HG03571 (cell line): ENCODE measurements around the gene NHSL1.

ENCODE experiments used
- ATAC-seq: cut with Tn5 transposase; IDR thresholded peaks from one replicate; pipeline ENCODE4 v1.9.1; 2021; ENCODE audit not compliant: unreplicated experiment

The NHSL1 gene

DNA sequence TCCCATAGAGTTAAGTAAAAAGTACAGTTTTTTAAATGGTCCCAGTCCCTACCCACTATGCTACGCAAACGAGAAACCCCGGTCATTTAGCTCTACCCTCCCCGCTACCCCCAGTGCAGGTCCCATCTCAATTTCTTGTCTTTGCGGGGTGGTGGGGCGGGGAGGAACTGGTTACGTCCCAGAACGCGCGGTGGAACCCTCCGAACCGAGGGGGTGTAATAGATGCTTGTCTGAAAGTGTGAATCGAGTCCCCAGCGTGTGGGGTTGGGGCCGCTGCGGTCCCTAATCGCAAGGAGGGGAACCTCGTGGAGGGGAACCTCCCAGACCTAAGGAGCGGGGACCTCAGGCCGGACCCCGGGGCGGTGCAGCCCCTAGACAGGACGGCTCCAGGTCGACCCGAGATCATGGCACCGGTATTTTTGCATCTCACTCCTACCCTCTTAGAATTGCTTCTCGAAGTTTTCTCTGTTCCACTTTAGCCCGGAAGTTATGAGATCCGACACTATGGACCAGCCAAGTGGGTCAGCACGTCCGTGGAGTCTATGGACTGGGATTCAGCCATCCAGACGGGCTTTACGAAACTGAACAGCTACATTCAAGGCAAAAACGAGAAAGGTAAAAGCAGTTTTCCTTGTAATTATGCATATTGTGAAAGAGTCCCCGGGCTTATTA lies 94.5 kb downstream of the NHSL1 start:
- no peak for ATAC-seq

DNA sequence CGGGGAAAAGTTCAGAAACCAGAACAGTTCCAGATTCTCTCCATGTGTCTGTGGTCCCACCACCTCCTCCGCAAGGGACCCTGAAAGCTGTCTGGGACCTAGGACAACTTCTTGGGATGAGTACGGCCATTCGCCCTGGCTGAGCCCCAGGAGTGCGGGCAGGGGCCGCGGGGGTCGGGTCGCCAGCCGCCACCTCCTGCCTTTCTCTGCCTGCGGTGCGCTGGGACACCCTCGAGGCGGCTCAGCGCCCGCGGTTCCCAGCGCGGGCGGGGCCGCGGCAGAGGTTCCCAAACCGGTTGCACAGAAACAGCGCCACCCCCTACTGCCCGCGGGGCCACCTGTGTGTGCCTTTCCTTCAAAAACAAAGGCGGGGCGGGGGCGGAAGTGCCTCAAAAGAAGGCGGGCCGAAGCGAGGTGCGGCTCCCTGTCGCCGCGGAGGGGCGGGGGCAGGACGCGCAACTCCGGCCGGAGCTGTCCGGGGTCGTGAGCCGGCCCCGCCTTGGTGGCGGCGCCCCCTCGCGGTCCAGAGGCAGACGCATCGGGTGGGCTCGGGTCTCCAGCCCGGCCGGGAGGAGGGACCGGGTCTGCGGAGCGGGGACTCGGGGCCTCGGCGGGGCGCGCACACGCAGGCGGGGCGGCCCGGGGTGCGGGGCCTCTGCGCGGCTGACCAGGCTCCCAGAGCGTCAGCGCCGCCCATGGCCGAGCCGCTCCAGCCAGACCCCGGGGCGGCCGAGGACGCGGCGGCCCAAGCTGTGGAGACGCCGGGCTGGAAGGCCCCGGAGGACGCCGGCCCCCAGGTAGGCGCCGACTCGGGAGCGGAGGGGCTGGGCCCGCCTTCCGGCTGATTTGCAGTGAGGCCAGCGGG lies 95.3 kb downstream of the NHSL1 start, which contains the start of gene HEBP2:
TSS of gene HEBP2 (plus strand) at position 423 of the 865 bp plus-strand sequence. CDS start at position 696, 273 bp downstream.
- ATAC-seq, result peak; percentile 91

DNA sequence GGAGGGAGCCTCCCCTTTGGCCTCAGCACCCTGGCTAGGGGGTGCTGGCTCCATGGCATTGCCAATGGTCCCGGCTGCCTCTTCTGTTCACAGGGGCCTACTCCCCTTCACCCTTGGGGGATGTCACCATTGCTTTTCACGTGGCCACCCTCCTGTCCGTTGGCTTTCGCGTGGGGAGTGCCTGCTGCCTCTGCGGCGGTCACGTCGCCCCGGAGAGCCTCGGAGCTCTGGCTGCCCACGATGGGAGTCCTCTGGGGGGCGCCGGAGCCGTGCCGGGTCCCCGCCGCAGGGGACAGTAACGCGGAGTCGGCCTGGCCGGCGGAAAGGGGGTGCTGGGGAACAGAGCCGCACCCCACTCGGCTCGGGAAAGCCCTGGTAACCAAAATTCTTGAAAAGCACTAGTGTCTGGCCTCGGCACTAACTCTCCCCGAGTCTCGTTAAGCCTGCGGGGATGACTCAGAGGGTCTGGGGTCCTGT lies 95.9 kb downstream of the NHSL1 start:
- peak; percentile 7 for ATAC-seq

DNA sequence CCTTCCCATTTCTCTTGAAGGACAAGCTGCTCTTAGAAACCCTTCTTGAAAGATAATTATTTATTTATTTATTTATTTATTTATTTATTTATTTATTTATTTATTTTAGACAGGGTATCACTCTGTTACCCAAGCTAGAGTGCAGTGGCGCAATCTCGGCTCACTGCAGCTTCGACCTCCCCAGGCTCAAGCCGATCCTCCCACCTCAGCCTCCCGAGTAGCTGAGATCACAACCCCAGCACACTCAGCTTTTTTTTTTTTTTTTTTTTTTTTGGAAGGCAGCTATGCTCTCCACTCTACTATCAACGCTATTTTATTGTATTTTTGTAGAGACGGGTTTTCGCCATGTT lies 96.5 kb downstream of the NHSL1 start:
- no peak for ATAC-seq

DNA sequence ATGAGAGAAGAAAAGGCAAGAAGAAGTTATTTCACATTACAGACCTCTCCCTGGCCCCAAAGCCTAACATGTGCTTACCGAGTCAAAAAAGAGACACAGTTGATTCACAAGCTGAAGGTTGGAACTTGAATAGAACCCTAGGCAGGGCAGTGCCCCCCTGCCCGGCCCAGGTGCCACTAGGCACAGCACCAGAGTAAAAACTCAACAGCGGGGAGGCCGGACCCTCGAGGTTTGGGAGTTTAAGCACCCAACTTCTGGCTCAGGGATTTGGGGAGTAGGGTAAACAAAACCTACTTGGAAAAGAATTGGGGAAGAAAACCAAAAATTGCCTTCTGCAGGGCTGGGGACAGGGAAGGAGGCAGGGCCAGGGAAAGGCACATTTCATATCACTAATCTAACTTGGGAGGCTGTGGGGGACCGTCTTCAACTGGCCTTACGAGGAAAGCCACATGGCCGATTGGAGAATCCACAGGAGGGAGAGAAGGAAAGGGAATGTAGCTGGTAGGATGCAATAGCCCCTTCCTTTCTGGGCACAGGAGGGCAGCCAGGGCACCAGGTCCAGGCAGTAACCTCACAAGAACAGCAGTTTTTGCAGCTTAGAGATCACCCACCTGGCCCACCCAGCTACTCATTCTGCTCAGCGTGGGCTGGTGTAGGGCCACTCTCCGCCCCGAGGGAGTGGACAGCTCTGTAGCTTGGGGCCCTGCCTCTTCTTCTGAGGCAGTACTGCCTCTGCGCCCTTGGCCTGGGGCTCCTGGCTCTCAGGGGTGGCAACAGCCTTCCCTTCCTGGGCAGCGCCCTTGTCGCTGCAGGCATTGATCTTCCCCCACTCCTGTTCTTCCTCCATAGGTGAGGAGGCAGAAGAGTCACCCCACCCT lies 97.1 kb downstream of the NHSL1 start:
- no peak for ATAC-seq

DNA sequence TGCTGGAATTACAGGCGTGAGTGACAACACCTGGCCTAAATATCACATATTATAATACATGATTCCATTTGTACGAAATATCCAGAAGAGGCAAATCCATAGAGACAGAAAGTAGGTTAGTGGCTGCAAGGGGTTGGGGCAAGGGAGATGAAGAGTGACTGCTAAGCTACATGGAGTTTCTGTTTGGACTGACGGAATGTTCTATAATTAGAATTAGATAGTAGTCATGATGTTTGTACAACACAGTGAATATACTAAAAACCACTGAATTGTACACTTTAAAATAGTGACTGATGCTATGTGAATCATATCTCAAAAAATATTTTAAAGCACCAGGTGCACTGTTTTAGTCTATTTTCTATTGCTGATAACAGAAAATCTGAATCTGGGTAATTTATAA lies 99.0 kb downstream of the NHSL1 start:
- no peak for ATAC-seq

DNA sequence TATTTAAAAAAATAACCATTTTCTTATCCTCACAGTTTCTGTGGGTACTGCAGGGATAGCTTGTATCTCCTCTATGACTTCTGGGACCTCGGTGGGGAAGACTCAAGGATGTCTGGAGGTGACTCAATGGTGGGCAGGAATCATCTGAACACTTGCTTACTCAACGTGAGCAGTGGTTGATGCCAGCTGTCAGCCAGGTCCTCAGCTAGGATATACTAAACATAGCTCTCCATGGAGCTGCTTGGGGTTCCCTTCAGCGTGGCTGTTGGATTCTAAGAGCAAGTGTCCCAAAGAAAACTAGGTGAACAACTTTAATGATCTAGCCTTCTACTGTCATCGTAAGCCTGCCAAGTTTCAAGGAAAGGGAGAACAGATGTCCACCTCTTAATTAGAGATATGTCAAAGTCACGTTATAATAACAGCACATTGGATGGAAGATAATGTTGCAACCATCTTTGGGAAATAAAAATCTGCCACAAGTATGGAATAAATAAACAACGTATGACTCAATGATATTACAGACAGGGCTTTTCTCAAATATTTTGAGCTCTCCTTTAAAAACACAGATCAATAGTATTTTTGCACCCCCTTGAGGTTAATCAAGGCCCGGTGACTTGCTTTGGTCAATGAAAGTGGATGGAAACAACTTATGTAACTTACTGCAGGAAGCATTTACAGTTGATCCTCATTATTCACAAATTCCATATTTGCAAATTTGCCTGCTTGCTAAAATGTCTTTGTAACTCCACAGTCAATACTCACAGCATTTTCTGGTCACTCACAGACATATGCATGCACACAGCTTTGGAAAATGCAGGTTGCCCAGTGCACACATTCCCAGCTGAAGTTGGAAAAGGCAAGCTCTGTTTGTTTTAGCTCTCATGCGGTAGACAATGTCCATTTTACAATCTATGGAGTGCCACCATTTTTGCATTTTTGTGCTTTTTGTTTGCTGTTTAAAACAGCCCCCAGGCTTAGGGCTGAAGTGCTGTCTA lies 101.9 kb downstream of the NHSL1 start:
- ATAC-seq, result no peak

DNA sequence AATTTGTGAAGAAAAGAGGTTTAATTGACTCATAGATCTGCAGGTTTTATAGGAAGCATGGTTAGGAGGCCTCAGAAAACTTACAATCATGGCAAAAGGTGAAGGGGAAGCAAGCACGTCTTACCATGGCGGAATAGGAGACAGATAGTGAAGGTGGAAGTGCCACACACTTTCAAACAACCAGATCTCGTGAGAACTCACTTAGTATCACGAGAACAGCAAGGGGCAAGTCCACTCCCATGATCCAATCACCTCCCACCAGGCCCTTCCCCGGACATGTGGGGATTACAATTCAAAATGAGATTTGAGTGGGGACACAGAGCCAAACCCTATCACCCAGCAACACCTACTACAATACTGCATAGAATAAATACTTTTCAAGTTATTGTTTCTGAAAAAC lies 102.6 kb downstream of the NHSL1 start:
- no peak for ATAC-seq

GRCh38 chr6:138393871-138394783 lies 105.2 kb downstream of the NHSL1 start:
- no peak for ATAC-seq

GRCh38 chr6:138389551-138389950 lies 109.7 kb downstream of the NHSL1 start:
- ATAC-seq, result no peak

GRCh38 chr6:138387577-138388368 lies 111.5 kb downstream of the NHSL1 start:
- no peak for ATAC-seq

- ATAC-seq, result no peak
These were observed 112.4 kb downstream of the NHSL1 start for GRCh38 chr6:138386897-138387296.

DNA sequence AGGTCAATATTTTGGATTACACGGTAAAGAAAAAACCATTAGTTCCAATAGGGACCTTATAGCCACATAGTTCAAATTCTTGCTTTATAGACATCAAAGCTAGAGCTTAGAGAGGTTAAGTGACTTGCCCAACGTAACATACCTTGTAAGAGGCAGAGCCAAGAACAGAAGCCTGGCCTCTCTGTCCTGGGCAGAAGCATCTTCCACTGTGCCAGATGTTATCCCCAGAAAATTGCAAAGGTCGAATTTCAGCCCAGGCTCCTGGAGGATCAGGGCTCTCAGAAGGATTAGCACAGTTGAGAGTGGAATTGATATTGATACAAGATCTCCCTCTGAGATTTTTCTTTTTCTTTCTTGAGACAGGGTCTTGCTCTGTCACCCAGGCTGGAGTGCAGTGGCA lies 115.5 kb downstream of the NHSL1 start:
- no peak for ATAC-seq

DNA sequence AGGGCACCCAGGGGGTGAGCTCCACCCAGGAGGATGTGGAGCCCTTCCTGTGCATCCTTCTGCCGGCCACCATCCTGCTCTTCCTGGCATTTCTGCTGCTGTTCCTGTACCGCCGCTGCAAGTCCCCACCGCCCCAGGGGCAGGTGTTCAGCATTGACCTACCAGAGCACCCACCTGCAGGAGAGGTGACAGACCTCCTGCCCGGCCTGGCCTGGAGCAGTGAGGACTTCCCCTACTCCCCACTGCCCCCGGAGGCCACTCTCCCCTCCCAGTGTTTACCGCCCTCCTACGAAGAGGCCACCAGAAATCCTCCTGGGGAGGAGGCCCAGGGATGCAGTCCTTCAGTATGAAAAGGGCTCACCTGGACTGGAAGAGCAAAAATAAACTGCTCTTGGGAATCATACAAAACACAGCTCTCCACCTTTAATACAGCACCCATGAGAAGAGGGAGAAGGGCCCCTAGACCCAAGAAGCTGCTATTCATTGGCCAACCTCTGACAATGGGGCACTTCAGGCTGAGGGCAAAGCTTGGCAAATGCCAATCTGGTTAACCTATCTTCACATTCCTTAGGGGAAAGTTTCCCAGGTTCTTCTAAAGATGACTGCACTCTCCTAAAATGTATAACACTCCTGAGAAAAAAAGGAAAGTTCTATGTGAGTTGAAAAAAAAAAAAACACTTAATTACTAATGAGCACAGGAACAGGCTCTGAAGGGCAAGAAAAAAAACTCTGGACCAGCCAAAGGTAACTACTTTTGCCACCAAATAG lies 116.6 kb downstream of the NHSL1 start:
- ATAC-seq, result no peak

DNA sequence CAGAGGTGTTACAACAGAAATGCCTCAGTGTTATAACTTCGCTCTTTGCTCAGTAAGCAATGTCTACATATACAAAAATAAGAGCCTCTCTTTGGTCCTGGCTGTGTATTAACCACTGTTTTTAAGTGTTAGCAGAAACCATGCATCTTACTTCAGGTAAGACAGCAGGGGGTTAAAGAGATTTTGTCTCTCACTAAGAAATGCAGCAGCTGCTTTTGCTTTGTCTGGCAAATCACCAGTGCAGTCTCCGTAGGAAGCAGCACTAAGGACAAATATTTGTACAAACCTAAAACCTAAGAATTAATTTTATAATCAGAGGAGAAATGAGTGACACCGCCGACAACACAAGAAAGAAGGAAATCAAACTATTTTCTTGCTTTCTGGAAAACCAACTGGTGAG lies 120.8 kb downstream of the NHSL1 start:
- no peak for ATAC-seq

DNA sequence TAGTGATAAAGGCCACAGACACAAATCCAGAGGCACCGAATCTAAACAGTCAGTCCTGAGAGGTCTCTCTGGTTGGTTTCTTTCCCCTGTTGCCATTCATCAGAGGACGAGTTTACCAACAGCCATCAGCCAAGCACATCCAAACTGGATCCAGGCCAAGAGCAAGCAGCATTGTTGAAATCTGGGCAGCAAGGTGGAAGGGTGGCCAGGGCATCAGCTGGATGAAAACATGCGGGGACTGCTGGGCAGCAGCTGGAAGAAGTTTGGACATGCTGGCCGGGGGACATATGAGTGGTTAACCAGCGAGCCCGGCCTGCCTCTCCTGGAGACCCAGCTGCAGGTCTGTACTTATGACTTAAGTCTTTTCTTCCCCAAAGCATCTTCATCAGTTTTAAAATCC lies 121.5 kb downstream of the NHSL1 start, which contains the start of gene SMIM28:
TSS of gene SMIM28 (plus strand) at position 62 of the 400 bp plus-strand sequence. CDS start at position 230, 168 bp downstream.
- no peak for ATAC-seq

DNA sequence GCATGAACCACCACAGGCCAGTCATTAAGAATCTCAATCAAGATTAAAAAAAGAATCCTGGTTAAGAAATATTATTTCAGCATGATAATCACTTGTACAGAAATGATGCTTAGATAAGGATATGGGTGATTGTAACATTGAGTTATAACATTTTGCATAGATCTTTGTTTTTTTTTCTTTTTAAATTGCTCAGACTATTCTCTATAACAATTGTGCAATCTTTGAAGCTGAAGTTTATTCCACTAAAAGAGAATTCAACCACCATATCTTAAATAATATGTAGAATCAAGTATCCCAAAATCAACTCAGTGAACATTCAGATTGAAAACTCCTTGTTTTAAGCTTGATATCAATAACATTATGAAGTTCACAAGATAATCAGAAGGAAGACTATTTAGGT lies 122.3 kb downstream of the NHSL1 start:
- no peak for ATAC-seq
